ENCODE measurements around the gene DPAGT1. TPM values are rescaled to one million over a fixed set of nuclear protein-coding genes. Genes with fewer than 3 reads are reported as not detected.

Gene DPAGT1
- total and polyA plus RNA-seq, 2 of the 8 experiments (the other 6 are each of a cell fraction or from before 2014, with no cell fraction given): 59.8 to 236 TPM

GRCh38 chr11:119048644-119049043 is 53.0 kb downstream of the DPAGT1 start (continued):
- no peak for TF ChIP-seq SIX5 (IDR thresholded peaks at IDR 0.05; ENCODE audit: low read depth, low read length)
- TF ChIP-seq KDM5A (IDR thresholded peaks at IDR 0.05; ENCODE audit: low read length): no peak
- TF ChIP-seq KDM4A (IDR thresholded peaks at IDR 0.05; ENCODE audit: low read depth, low read length, severe bottlenecking): no peak
